Measurements from ENCODE around the gene SMAD7.

Gene SMAD7

GRCh38 chr18:48940854-48941611 is 9.7 kb downstream of the SMAD7 start:
- H3K4me3 ChIP-seq (ENCODE audit: low read length): peak overlapping the region; percentile 18; the same call in 1 of the 2 replicates
- TF ChIP-seq ZNF274 (IDR thresholded peaks at IDR 0.05; ENCODE audit: low read depth, low read length): no peak

- peak overlapping the region; percentile 18; the same call in 1 of the 2 replicates for H3K4me3 ChIP-seq (ENCODE audit: low read length)
- no peak for TF ChIP-seq ZNF274 (IDR thresholded peaks at IDR 0.05; ENCODE audit: low read depth, low read length)
Observed at GRCh38 chr18:48939205-48940097, 11.3 kb downstream of the SMAD7 start.

GRCh38 chr18:48938827-48939204 is 11.9 kb downstream of the SMAD7 start:
- no peak overlapping the region for H3K4me3 ChIP-seq (ENCODE audit: low read length)
- TF ChIP-seq ZNF274 (IDR thresholded peaks at IDR 0.05; ENCODE audit: low read depth, low read length): no peak

GRCh38 chr18:48937869-48938750 is 12.7 kb downstream of the SMAD7 start:
- H3K4me3 ChIP-seq (ENCODE audit: low read length): no peak overlapping the region
- no peak for TF ChIP-seq ZNF274 (IDR thresholded peaks at IDR 0.05; ENCODE audit: low read depth, low read length)

GRCh38 chr18:48935433-48935774 is 15.4 kb downstream of the SMAD7 start:
- H3K4me3 ChIP-seq (ENCODE audit: low read length): peak overlapping the region; percentile 42; the same call in 1 of the 2 replicates
- no peak for TF ChIP-seq ZNF274 (IDR thresholded peaks at IDR 0.05; ENCODE audit: low read depth, low read length)

- peak overlapping the region; percentile 42; the same call in 1 of the 2 replicates for H3K4me3 ChIP-seq (ENCODE audit: low read length)
- TF ChIP-seq ZNF274 (IDR thresholded peaks at IDR 0.05; ENCODE audit: low read depth, low read length): no peak
Observed at GRCh38 chr18:48934723-48935432, 15.9 kb downstream of the SMAD7 start.

GRCh38 chr18:48934415-48934722 is 16.4 kb downstream of the SMAD7 start:
- TF ChIP-seq ZNF274 (IDR thresholded peaks at IDR 0.05; ENCODE audit: low read depth, low read length): no peak
- H3K4me3 ChIP-seq (ENCODE audit: low read length): peak overlapping the region; percentile 29; the same call in 1 of the 2 replicates

GRCh38 chr18:48933578-48934414 is 17.0 kb downstream of the SMAD7 start:
- peak overlapping the region; percentile 29; the same call in 1 of the 2 replicates for H3K4me3 ChIP-seq (ENCODE audit: low read length)
- no peak for TF ChIP-seq ZNF274 (IDR thresholded peaks at IDR 0.05; ENCODE audit: low read depth, low read length)

GRCh38 chr18:48932822-48933510 is 17.8 kb downstream of the SMAD7 start:
- no peak for TF ChIP-seq ZNF274 (IDR thresholded peaks at IDR 0.05; ENCODE audit: low read depth, low read length)
- peak overlapping the region; percentile 45; the same call in 1 of the 2 replicates for H3K4me3 ChIP-seq (ENCODE audit: low read length)

- TF ChIP-seq ZNF274 (IDR thresholded peaks at IDR 0.05; ENCODE audit: low read depth, low read length): no peak
- peak overlapping the region; percentile 45; the same call in 1 of the 2 replicates for H3K4me3 ChIP-seq (ENCODE audit: low read length)
Observed at GRCh38 chr18:48932462-48932818, 18.3 kb downstream of the SMAD7 start.

- TF ChIP-seq ZNF274 (IDR thresholded peaks at IDR 0.05; ENCODE audit: low read depth, low read length): no peak
- peak overlapping the region; percentile 45; the same call in 1 of the 2 replicates for H3K4me3 ChIP-seq (ENCODE audit: low read length)
Observed at GRCh38 chr18:48931680-48932461, 18.9 kb downstream of the SMAD7 start.
